Suprapubic skin (tissue), 4 donors: Measurements from ENCODE around the gene DNAI7.

ENCODE experiments used
- EP300 ChIP-seq: sonication (generic); formaldehyde crosslinking; IDR thresholded peaks from one replicate; pipeline ENCODE4 v1.6.1; 2017; ENCODE audit warnings: antibody characterized with exemption
- POLR2AphosphoS5 ChIP-seq, 3 donors: sonication (generic); formaldehyde crosslinking; IDR thresholded peaks; one replicate each; pipeline ENCODE4 v1.6.1; 2017; ENCODE audit warnings: antibody characterized with exemption in 3 of 3
- TF ChIP-seq, protein P1 (sequence below), 2 donors: fragments of 200-600 bp in 1 of 2; fragments of 450-650 bp in 1 of 2; sonication (generic) in 1 of 2; IDR thresholded peaks; one replicate each; pipeline ENCODE4 v1.5.1; 2016 to 2019; ENCODE audit warnings: antibody characterized with exemption in 2 of 2, mild to moderate bottlenecking in 1 of 2, moderate library complexity in 1 of 2

DNA sequence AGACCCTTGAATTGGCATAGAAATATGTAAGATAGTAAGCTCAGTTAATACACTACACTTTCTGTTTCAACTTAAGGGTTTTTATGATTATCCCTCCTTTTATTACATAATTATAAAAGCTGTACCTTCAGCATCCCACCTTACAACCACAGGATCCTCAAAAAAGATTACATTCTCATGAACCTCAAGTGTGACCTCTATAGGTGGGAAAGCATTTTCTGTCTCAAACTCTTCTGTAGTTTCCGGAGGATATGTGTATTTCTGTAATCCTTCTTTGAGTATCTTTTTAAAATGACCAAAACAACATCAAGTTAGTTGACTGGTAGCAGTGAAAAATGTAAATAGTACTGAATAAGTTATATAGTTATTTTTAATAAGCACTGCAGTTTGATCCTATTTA lies 75.9 kb downstream of the DNAI7 start:
- TF ChIP-seq, protein P1, sequence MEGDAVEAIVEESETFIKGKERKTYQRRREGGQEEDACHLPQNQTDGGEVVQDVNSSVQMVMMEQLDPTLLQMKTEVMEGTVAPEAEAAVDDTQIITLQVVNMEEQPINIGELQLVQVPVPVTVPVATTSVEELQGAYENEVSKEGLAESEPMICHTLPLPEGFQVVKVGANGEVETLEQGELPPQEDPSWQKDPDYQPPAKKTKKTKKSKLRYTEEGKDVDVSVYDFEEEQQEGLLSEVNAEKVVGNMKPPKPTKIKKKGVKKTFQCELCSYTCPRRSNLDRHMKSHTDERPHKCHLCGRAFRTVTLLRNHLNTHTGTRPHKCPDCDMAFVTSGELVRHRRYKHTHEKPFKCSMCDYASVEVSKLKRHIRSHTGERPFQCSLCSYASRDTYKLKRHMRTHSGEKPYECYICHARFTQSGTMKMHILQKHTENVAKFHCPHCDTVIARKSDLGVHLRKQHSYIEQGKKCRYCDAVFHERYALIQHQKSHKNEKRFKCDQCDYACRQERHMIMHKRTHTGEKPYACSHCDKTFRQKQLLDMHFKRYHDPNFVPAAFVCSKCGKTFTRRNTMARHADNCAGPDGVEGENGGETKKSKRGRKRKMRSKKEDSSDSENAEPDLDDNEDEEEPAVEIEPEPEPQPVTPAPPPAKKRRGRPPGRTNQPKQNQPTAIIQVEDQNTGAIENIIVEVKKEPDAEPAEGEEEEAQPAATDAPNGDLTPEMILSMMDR (IDR thresholded peaks at IDR 0.05), result no peak
- TF ChIP-seq EP300, result no peak
- TF ChIP-seq POLR2AphosphoS5 (IDR thresholded peaks at IDR 0.05), result no peak
